K562 (cell line): Measurements from ENCODE around the gene PCDHGB1. TPM values are rescaled to one million over a fixed set of nuclear protein-coding genes. Genes with fewer than 3 reads are reported as not detected.

Experiments used
- ATF1 ChIP-seq, 2 experiments: fragments of 450-650 bp in 1 of 2; IDR thresholded peaks; 2 replicates each; pipeline ENCODE4 v1.6.1; 2016; ENCODE audit warnings: missing compliant biosample characterization in 1 of 2, missing genetic modification characterization in 1 of 2
- CC2D1A ChIP-seq: fragments of 450-650 bp; IDR thresholded peaks from 2 replicates; pipeline ENCODE4 v1.6.1; 2017; ENCODE audit warnings: mild to moderate bottlenecking
- CHD2 ChIP-seq: IDR thresholded peaks from 2 replicates; pipeline ENCODE4 v1.6.1; 2011; ENCODE audit warnings: low read depth, low read length
- ETV5 ChIP-seq: sonication (generic); formaldehyde crosslinking; IDR thresholded peaks from 2 replicates; pipeline ENCODE4 v1.4.0; 2020; ENCODE audit warnings: low read depth, mild to moderate bottlenecking, missing genetic modification reagents
- RREB1 ChIP-seq: fragments of 250-450 bp; sonication (Bioruptor Pico); IDR thresholded peaks from 2 replicates; pipeline ENCODE4 v1.4.0; 2020
- ZNF239 ChIP-seq: fragments of 250-450 bp; sonication (Bioruptor Pico); IDR thresholded peaks from 2 replicates; pipeline ENCODE4 v1.4.0; 2020; ENCODE audit warnings: mild to moderate bottlenecking
- ZNF717 ChIP-seq: fragments of 250-450 bp; sonication (Bioruptor Pico); IDR thresholded peaks from 2 replicates; pipeline ENCODE4 v1.5.0; 2021
- polyA plus RNA-seq, 8 experiments: library from polyadenylated mRNA; depleted of rRNA in 4 of 8; stranded (reverse) in 5 of 8; unstranded in 3 of 8; fragments of >200 nt; fragmentation: Nextera tagmentation in 2 of 8; fragmentation: Illumina TruSeq in 1 of 8; extraction: Ambion mirVana in 2 of 8; extraction: Trizol in 1 of 8; gene quantifications; 2 replicates each; pipeline versions ENCODE4 v1.2.1 to v1.2.3, GENCODE V29; 2011 to 2014; ENCODE audit warnings: inconsistent platforms in 1 of 8, missing spikeins in 1 of 8
- total RNA-seq, 7 experiments: library from RNA; depleted of rRNA in 6 of 7; stranded (reverse); fragments of >200 nt in 6 of 7; fragmentation: Illumina TruSeq in 2 of 7; extraction: Trizol in 2 of 7; gene quantifications; 2 replicates each; pipeline versions ENCODE4 v1.2.1 to v1.2.3, GENCODE V29; 2011 to 2021; ENCODE audit warnings: low replicate concordance in 1 of 7
- TF ChIP-seq, protein P1 (sequence below): fragments of 450-650 bp; IDR thresholded peaks from 2 replicates; pipeline ENCODE4 v1.6.1; 2016; ENCODE audit warnings: mild to moderate bottlenecking, moderate library complexity

PCDHGB1 gene
- total and polyA plus RNA-seq, 9 of the 15 experiments (the other 6 are each of a cell fraction or from before 2014, with no cell fraction given): 0.06 to 0.20 (median 0.07) TPM; not detected in 2

- TF ChIP-seq RREB1 (CRISPR knock-in tag): no peak
- peak; percentile 89 for TF ChIP-seq CHD2
- peak; percentile 89 for TF ChIP-seq ETV5 (CRISPR knock-in tag)
- TF ChIP-seq ZNF717: 0 out of 2 replicates have a peak, but pooled peaks have one; percentile 48
- TF ChIP-seq, protein P1, sequence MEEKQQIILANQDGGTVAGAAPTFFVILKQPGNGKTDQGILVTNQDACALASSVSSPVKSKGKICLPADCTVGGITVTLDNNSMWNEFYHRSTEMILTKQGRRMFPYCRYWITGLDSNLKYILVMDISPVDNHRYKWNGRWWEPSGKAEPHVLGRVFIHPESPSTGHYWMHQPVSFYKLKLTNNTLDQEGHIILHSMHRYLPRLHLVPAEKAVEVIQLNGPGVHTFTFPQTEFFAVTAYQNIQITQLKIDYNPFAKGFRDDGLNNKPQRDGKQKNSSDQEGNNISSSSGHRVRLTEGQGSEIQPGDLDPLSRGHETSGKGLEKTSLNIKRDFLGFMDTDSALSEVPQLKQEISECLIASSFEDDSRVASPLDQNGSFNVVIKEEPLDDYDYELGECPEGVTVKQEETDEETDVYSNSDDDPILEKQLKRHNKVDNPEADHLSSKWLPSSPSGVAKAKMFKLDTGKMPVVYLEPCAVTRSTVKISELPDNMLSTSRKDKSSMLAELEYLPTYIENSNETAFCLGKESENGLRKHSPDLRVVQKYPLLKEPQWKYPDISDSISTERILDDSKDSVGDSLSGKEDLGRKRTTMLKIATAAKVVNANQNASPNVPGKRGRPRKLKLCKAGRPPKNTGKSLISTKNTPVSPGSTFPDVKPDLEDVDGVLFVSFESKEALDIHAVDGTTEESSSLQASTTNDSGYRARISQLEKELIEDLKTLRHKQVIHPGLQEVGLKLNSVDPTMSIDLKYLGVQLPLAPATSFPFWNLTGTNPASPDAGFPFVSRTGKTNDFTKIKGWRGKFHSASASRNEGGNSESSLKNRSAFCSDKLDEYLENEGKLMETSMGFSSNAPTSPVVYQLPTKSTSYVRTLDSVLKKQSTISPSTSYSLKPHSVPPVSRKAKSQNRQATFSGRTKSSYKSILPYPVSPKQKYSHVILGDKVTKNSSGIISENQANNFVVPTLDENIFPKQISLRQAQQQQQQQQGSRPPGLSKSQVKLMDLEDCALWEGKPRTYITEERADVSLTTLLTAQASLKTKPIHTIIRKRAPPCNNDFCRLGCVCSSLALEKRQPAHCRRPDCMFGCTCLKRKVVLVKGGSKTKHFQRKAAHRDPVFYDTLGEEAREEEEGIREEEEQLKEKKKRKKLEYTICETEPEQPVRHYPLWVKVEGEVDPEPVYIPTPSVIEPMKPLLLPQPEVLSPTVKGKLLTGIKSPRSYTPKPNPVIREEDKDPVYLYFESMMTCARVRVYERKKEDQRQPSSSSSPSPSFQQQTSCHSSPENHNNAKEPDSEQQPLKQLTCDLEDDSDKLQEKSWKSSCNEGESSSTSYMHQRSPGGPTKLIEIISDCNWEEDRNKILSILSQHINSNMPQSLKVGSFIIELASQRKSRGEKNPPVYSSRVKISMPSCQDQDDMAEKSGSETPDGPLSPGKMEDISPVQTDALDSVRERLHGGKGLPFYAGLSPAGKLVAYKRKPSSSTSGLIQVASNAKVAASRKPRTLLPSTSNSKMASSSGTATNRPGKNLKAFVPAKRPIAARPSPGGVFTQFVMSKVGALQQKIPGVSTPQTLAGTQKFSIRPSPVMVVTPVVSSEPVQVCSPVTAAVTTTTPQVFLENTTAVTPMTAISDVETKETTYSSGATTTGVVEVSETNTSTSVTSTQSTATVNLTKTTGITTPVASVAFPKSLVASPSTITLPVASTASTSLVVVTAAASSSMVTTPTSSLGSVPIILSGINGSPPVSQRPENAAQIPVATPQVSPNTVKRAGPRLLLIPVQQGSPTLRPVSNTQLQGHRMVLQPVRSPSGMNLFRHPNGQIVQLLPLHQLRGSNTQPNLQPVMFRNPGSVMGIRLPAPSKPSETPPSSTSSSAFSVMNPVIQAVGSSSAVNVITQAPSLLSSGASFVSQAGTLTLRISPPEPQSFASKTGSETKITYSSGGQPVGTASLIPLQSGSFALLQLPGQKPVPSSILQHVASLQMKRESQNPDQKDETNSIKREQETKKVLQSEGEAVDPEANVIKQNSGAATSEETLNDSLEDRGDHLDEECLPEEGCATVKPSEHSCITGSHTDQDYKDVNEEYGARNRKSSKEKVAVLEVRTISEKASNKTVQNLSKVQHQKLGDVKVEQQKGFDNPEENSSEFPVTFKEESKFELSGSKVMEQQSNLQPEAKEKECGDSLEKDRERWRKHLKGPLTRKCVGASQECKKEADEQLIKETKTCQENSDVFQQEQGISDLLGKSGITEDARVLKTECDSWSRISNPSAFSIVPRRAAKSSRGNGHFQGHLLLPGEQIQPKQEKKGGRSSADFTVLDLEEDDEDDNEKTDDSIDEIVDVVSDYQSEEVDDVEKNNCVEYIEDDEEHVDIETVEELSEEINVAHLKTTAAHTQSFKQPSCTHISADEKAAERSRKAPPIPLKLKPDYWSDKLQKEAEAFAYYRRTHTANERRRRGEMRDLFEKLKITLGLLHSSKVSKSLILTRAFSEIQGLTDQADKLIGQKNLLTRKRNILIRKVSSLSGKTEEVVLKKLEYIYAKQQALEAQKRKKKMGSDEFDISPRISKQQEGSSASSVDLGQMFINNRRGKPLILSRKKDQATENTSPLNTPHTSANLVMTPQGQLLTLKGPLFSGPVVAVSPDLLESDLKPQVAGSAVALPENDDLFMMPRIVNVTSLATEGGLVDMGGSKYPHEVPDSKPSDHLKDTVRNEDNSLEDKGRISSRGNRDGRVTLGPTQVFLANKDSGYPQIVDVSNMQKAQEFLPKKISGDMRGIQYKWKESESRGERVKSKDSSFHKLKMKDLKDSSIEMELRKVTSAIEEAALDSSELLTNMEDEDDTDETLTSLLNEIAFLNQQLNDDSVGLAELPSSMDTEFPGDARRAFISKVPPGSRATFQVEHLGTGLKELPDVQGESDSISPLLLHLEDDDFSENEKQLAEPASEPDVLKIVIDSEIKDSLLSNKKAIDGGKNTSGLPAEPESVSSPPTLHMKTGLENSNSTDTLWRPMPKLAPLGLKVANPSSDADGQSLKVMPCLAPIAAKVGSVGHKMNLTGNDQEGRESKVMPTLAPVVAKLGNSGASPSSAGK: peak; percentile 85
- peak; percentile 44; the same call in 1 of the 2 replicates for TF ChIP-seq ATF1 (CRISPR knock-in tag; IDR thresholded peaks at IDR 0.05)
- TF ChIP-seq ATF1 (tag; IDR thresholded peaks at IDR 0.05): peak; percentile 94
- 0 out of 2 replicates have a peak, but pooled peaks have one; percentile 16 for TF ChIP-seq CC2D1A
- TF ChIP-seq ZNF239: no peak
These were observed 29.4 kb upstream of the PCDHGB1 start, which contains the start of gene TAF7 (continued) for GRCh38 chr5:141320225-141321169.
